ENCODE results near the gene WDR70.
"Not testable (repeated sequence)": the region's sequence is repeated elsewhere in the genome, so short reads cannot be mapped to it uniquely, and the experiment has no call there.

WDR70 gene

DNA sequence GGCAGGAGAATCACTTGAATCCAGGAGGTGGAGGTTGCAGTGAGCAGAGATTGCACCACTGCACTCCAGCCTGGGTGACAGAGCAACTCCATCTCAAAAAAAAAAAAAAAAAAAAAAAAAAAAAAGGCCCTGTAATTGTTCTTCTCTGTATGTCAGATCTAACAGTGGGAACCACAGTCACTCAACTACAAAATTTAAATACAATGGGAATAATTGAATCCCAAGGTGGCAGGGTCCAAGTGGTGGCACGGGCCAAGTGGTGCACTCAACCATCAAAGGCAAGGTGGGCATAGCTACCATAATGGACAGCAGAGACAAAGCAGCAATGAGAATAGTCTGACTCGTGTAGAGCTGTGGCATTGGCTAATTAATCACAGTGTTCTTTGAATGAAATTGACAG lies 416.2 kb downstream of the WDR70 start:
- not testable (repeated sequence) for H3K9ac ChIP-seq (ENCODE audit: low read length); H2BK12ac ChIP-seq (ENCODE audit: low read length); DNase-seq; H4K12ac ChIP-seq (ENCODE audit: low read depth, low read length); H3K36me3 ChIP-seq (ENCODE audit: control insufficient read depth in 1 of 2, insufficient read depth in 2 of 2, low read length in 2 of 2); H3K4me2 ChIP-seq (ENCODE audit: low read length); H2BK120ac ChIP-seq (ENCODE audit: insufficient read depth, low read length, poor library complexity); H3K23ac ChIP-seq (ENCODE audit: low read length); H3K27ac ChIP-seq (ENCODE audit: low read depth, low read length); H3K4me3 ChIP-seq (ENCODE audit: low read depth, low read length); H3K79me1 ChIP-seq (ENCODE audit: low read length); H3K4ac ChIP-seq (ENCODE audit: low read depth, low read length); H3K79me2 ChIP-seq (ENCODE audit: control insufficient read depth, insufficient read depth, low read length, poor library complexity); H2AK5ac ChIP-seq (ENCODE audit: low read length); H4K8ac ChIP-seq (ENCODE audit: low read depth, low read length); H2BK5ac ChIP-seq (ENCODE audit: low read depth, low read length, poor library complexity); H3K27me3 ChIP-seq (ENCODE audit: insufficient read depth, low read length); H4K91ac ChIP-seq (ENCODE audit: low read depth, low read length); H3K14ac ChIP-seq (ENCODE audit: low read length); H2AFZ ChIP-seq (ENCODE audit: insufficient read depth, low read length, poor library complexity); H3K18ac ChIP-seq (ENCODE audit: low read length)
- peaks cover 6 to 11% of the 10 kb centered on the region in 2 experiments for H3K4me1 ChIP-seq (ENCODE audit: control insufficient read depth in 1 of 2, insufficient read depth in 2 of 2, low read length in 2 of 2)
- WGBS (ENCODE audit: extremely low coverage, insufficient coverage, insufficient read length), result no CpG with 5 or more reads among the region's 2 CpGs
- H3K9me3 ChIP-seq (ENCODE audit: insufficient read depth, low read depth, low read length), result peaks cover 11% of the 10 kb centered on the region

DNA sequence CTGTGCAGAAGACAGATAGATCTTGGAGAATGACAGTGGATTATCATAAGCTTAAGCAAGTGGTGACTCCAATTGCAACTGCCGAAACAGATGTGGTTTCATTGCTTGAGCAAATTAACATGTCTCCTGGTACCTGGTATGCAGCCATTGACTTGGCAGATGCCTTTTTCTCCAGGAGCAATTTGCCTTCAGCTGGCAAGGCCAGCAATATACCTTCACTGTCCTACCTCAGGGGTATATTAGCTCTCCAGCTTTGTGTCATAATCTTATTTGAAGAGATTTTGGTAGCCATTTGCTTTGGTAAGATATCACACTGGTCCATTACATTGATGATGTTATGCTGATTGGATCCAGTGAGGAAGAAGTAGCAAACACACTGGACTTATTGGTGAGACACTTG lies 417.3 kb downstream of the WDR70 start:
- H3K79me1 ChIP-seq (ENCODE audit: low read length); H3K9ac ChIP-seq (ENCODE audit: low read length); H4K12ac ChIP-seq (ENCODE audit: low read depth, low read length); H3K23ac ChIP-seq (ENCODE audit: low read length); H3K79me2 ChIP-seq (ENCODE audit: control insufficient read depth, insufficient read depth, low read length, poor library complexity); H3K4me3 ChIP-seq (ENCODE audit: low read depth, low read length); H3K14ac ChIP-seq (ENCODE audit: low read length); H2AFZ ChIP-seq (ENCODE audit: insufficient read depth, low read length, poor library complexity); H2BK12ac ChIP-seq (ENCODE audit: low read length); H4K8ac ChIP-seq (ENCODE audit: low read depth, low read length); H2BK5ac ChIP-seq (ENCODE audit: low read depth, low read length, poor library complexity); H3K36me3 ChIP-seq (ENCODE audit: control insufficient read depth in 1 of 2, insufficient read depth in 2 of 2, low read length in 2 of 2); DNase-seq; H3K4ac ChIP-seq (ENCODE audit: low read depth, low read length); H3K18ac ChIP-seq (ENCODE audit: low read length); H3K27ac ChIP-seq (ENCODE audit: low read depth, low read length); H3K4me1 ChIP-seq (ENCODE audit: control insufficient read depth in 1 of 2, insufficient read depth in 2 of 2, low read length in 2 of 2); H2AK5ac ChIP-seq (ENCODE audit: low read length); H3K27me3 ChIP-seq (ENCODE audit: insufficient read depth, low read length); H2BK120ac ChIP-seq (ENCODE audit: insufficient read depth, low read length, poor library complexity); H3K4me2 ChIP-seq (ENCODE audit: low read length); H4K91ac ChIP-seq (ENCODE audit: low read depth, low read length): not testable (repeated sequence)
- no CpG with 5 or more reads among the region's 1 CpG for WGBS (ENCODE audit: extremely low coverage, insufficient coverage, insufficient read length)
- H3K9me3 ChIP-seq (ENCODE audit: insufficient read depth, low read depth, low read length), result peaks cover 11% of the 10 kb centered on the region

DNA sequence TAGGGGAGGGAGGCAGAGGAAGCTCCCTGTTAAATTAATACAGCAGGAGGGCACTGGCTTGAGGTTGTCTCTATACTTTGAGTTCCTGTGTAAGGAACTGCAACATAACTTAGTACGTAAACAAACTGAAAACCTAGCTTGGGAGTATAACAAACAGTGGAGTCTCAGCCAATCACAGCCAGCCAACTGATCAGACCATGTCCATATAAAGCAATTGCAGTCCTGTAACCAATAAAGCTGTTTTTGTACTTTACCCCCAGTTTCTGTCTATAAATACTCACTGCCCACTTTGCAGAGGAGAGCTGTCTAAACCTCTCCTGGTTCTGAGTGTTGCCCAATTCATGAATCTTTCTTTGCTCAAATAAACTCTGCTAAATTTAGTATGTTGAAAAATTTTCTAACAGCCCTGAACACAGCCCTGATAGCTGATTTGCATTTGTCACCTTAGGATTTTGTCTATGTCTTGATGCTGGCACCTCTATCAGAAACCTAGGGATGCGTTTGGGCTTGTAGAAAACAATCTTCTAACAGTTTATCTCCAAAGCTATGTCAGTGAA lies 420.8 kb downstream of the WDR70 start:
- Histone ChIP-seq H2AK5ac (ENCODE audit: low read length) (no peak overlapping the region), H3K23ac (ENCODE audit: low read length) (no peak overlapping the region), H3K79me2 (ENCODE audit: control insufficient read depth, insufficient read depth, low read length, poor library complexity) (no peaks in the 10 kb centered on the region), H3K14ac (ENCODE audit: low read length) (no peak overlapping the region), H2BK12ac (ENCODE audit: low read length) (no peak overlapping the region), H3K4me3 (ENCODE audit: low read depth, low read length) (no peak overlapping the region), H3K9ac (ENCODE audit: low read length) (no peak overlapping the region), H3K27me3 (ENCODE audit: insufficient read depth, low read length) (no peaks in the 10 kb centered on the region), H4K8ac (ENCODE audit: low read depth, low read length) (no peak overlapping the region), H3K27ac (ENCODE audit: low read depth, low read length) (no peak overlapping the region), H3K18ac (ENCODE audit: low read length) (no peak overlapping the region), H2BK120ac (ENCODE audit: insufficient read depth, low read length, poor library complexity) (no peak overlapping the region), H3K4ac (ENCODE audit: low read depth, low read length) (no peak overlapping the region), H3K9me3 (ENCODE audit: insufficient read depth, low read depth, low read length) (peaks cover 4% of the 10 kb centered on the region), H2BK5ac (ENCODE audit: low read depth, low read length, poor library complexity) (no peak overlapping the region), H3K79me1 (ENCODE audit: low read length) (no peaks in the 10 kb centered on the region), H3K4me2 (ENCODE audit: low read length) (no peak overlapping the region), H4K12ac (ENCODE audit: low read depth, low read length) (no peak overlapping the region), H3K36me3 (ENCODE audit: control insufficient read depth in 1 of 2, insufficient read depth in 2 of 2, low read length in 2 of 2) (no peaks in the 10 kb centered on the region), H4K91ac (ENCODE audit: low read depth, low read length) (no peak overlapping the region), H2AFZ (ENCODE audit: insufficient read depth, low read length, poor library complexity) (no peak overlapping the region), H3K4me1 (ENCODE audit: control insufficient read depth in 1 of 2, insufficient read depth in 2 of 2, low read length in 2 of 2) (no peaks in the 10 kb centered on the region)
- no CpG with 5 or more reads among the region's 2 CpGs for WGBS (ENCODE audit: extremely low coverage, insufficient coverage, insufficient read length)
- no peak for DNase-seq

GRCh38 chr5:37801521-37801920 lies 422.4 kb downstream of the WDR70 start:
- Histone ChIP-seq H3K18ac (ENCODE audit: low read length) (no peak overlapping the region), H3K36me3 (ENCODE audit: control insufficient read depth in 1 of 2, insufficient read depth in 2 of 2, low read length in 2 of 2) (no peaks in the 10 kb centered on the region), H4K12ac (ENCODE audit: low read depth, low read length) (no peak overlapping the region), H3K27ac (ENCODE audit: low read depth, low read length) (no peak overlapping the region), H2AFZ (ENCODE audit: insufficient read depth, low read length, poor library complexity) (no peak overlapping the region), H3K9me3 (ENCODE audit: insufficient read depth, low read depth, low read length) (peaks cover 1% of the 10 kb centered on the region), H4K91ac (ENCODE audit: low read depth, low read length) (no peak overlapping the region), H2AK5ac (ENCODE audit: low read length) (no peak overlapping the region), H3K14ac (ENCODE audit: low read length) (no peak overlapping the region), H3K79me1 (ENCODE audit: low read length) (no peaks in the 10 kb centered on the region), H2BK5ac (ENCODE audit: low read depth, low read length, poor library complexity) (no peak overlapping the region), H3K27me3 (ENCODE audit: insufficient read depth, low read length) (no peaks in the 10 kb centered on the region), H4K8ac (ENCODE audit: low read depth, low read length) (no peak overlapping the region), H3K4me2 (ENCODE audit: low read length) (no peak overlapping the region), H3K4me3 (ENCODE audit: low read depth, low read length) (no peak overlapping the region), H3K23ac (ENCODE audit: low read length) (no peak overlapping the region), H2BK12ac (ENCODE audit: low read length) (no peak overlapping the region), H3K79me2 (ENCODE audit: control insufficient read depth, insufficient read depth, low read length, poor library complexity) (no peaks in the 10 kb centered on the region), H3K9ac (ENCODE audit: low read length) (no peak overlapping the region), H3K4ac (ENCODE audit: low read depth, low read length) (no peak overlapping the region), H3K4me1 (ENCODE audit: control insufficient read depth in 1 of 2, insufficient read depth in 2 of 2, low read length in 2 of 2) (no peaks in the 10 kb centered on the region), H2BK120ac (ENCODE audit: insufficient read depth, low read length, poor library complexity) (no peak overlapping the region)
- DNase-seq, result no peak
- WGBS (ENCODE audit: extremely low coverage, insufficient coverage, insufficient read length), result no CpG with 5 or more reads among the region's 2 CpGs
